Neuronal stem cell (in vitro differentiated cells): ENCODE results near the gene FBXO46. TPM values are rescaled to one million over a fixed set of nuclear protein-coding genes. Genes with fewer than 3 reads are reported as not detected.

ENCODE experiments used
- small RNA-seq: library from polyadenylated mRNA; stranded (forward); fragments of <200 nt; extraction: miRNeasy Mini kit (QIAGEN cat#:217004); gene quantifications from one replicate; pipeline ENCODE3, GENCODE V24; 2013; ENCODE audit not compliant: insufficient read depth

Gene FBXO46

Small RNA genes within 50 kb of the gene (small RNA-seq; reads per million reads assigned to genes)
- not detected for gene MIR642A
